A673 (cell line): ENCODE measurements around the gene CMTM3. TPM values are rescaled to one million over a fixed set of nuclear protein-coding genes. Genes with fewer than 3 reads are reported as not detected.
A peak's percentile ranks its signal among the peaks of the same experiment; 100 is the strongest.

Experiments
- BruUV-seq: library from RNA; stranded (reverse); fragments of 400-500 nt; replicated peaks from 2 replicates; lab custom pipeline; 2021; lab: Mats Ljungman, UMichigan
- CTCF ChIA-PET: fragments of 300-600 bp; sonication (Branson Sonifier 250); formaldehyde crosslinking; loops from one replicate; lab custom pipeline; 2022; ENCODE audit warnings: antibody characterized with exemption; lab: Charles Lee
- POLR2A ChIA-PET: fragments of 300-600 bp; sonication (Branson Sonifier 250); formaldehyde crosslinking; loops from one replicate; lab custom pipeline; 2022; ENCODE audit warnings: antibody characterized with exemption; ENCODE audit not compliant: low non-redundant PET; lab: Charles Lee
- DNase-seq: peaks from one replicate; pipeline ENCODE4 v3.0.0-alpha.2; 2015; ENCODE audit warnings: low spot score
- H3K27ac ChIP-seq: fragments of 200-600 bp; sonication (generic); 2 replicates; pipeline ENCODE4 v1.5.1; 2016; ENCODE audit warnings: mixed run types, low read depth, mild to moderate bottlenecking, mixed read lengths, antibody characterized with exemption, low read length; ENCODE audit not compliant: poor library complexity, severe bottlenecking
- H3K27me3 ChIP-seq: fragments of 200-600 bp; sonication (generic); replicated peaks from 2 replicates; pipeline ENCODE4 v1.6.1; 2017; ENCODE audit warnings: mixed run types, low read depth, mild to moderate bottlenecking, mixed read lengths, antibody characterized with exemption, low read length; ENCODE audit not compliant: insufficient read depth, poor library complexity
- H3K36me3 ChIP-seq: fragments of 200-600 bp; sonication (generic); 2 replicates; pipeline ENCODE4 v1.6.1; 2016; ENCODE audit warnings: mixed run types, mild to moderate bottlenecking, mixed read lengths, antibody characterized with exemption, low read length; ENCODE audit not compliant: insufficient read depth, poor library complexity, severe bottlenecking
- H3K4me1 ChIP-seq: fragments of 200-600 bp; sonication (generic); 2 replicates; pipeline ENCODE4 v1.6.1; 2017; ENCODE audit warnings: mixed run types, mild to moderate bottlenecking, mixed read lengths, antibody characterized with exemption, low read length; ENCODE audit not compliant: insufficient read depth, poor library complexity, severe bottlenecking
- H3K4me3 ChIP-seq: fragments of 200-600 bp; sonication (generic); 2 replicates; pipeline ENCODE4 v1.5.1; 2016; ENCODE audit warnings: low read depth, mixed run types, mild to moderate bottlenecking, mixed read lengths, low read length; ENCODE audit not compliant: poor library complexity, severe bottlenecking
- H3K9me3 ChIP-seq: fragments of 200-600 bp; sonication (generic); 2 replicates; pipeline ENCODE4 v1.6.1; 2016; ENCODE audit warnings: mixed run types, low read depth, mild to moderate bottlenecking, mixed read lengths, antibody characterized with exemption, low read length; ENCODE audit not compliant: poor library complexity, severe bottlenecking
- EZH2 ChIP-seq: fragments of 200-600 bp; sonication (generic); IDR thresholded peaks from 2 replicates; pipeline ENCODE4 v1.6.1; 2017; ENCODE audit warnings: borderline replicate concordance, low read depth, mild to moderate bottlenecking, mixed read lengths, antibody characterized with exemption, low read length; ENCODE audit not compliant: poor library complexity, severe bottlenecking
- intact Hi-C: fragments of 100-400 bp; cut with micrococcal nuclease; formaldehyde crosslinking; loops from one replicate; pipeline ENCODE4 v1.10.0; 2022; ENCODE audit not compliant: unreplicated experiment
- total RNA-seq: library from RNA; stranded (reverse); gene quantifications from 2 replicates; pipeline ENCODE4 v1.2.3, GENCODE V29; 2021
- TF ChIP-seq, protein P1 (sequence below): fragments of 300-800, 200-600 bp; sonication (generic); conservative IDR thresholded peaks from 2 replicates; pipeline ENCODE4 v1.5.1; 2017; ENCODE audit warnings: low read depth, mild to moderate bottlenecking, antibody characterized with exemption, low read length, moderate library complexity, mixed read lengths

Gene CMTM3
- total RNA-seq, 1 experiment from 2014 or later: 25.5 TPM

DNA sequence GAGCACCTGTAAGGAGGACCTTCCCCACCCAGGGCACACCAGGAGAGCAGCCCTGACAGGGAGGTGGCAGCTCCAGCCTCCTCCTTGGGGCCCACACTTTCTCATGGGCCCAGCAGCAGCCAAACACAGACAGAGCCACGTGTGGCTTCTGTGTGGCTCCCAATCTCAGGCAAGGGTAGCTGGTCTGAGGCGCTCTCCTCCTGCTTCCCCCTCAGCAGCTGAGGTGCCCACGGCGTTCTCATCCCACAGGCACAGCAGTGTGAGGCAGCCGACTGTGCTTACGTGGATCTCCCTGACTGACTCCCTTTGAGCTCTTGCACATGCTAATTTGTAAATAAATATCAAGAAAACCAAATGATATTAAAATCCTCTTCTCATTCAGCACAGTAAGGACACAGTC, 30.9 kb downstream of the CMTM3 start:
- no peak for TF ChIP-seq EZH2
- TF ChIP-seq, protein P1, sequence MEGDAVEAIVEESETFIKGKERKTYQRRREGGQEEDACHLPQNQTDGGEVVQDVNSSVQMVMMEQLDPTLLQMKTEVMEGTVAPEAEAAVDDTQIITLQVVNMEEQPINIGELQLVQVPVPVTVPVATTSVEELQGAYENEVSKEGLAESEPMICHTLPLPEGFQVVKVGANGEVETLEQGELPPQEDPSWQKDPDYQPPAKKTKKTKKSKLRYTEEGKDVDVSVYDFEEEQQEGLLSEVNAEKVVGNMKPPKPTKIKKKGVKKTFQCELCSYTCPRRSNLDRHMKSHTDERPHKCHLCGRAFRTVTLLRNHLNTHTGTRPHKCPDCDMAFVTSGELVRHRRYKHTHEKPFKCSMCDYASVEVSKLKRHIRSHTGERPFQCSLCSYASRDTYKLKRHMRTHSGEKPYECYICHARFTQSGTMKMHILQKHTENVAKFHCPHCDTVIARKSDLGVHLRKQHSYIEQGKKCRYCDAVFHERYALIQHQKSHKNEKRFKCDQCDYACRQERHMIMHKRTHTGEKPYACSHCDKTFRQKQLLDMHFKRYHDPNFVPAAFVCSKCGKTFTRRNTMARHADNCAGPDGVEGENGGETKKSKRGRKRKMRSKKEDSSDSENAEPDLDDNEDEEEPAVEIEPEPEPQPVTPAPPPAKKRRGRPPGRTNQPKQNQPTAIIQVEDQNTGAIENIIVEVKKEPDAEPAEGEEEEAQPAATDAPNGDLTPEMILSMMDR: no peak
- H3K27ac ChIP-seq: peak overlapping the region; percentile 30
- BruUV-seq: no TSS peak
- H3K4me1 ChIP-seq: no peaks in the 10 kb centered on the region
- H3K36me3 ChIP-seq: no peaks in the 10 kb centered on the region
- no peaks in the 10 kb centered on the region for H3K9me3 ChIP-seq
- intact Hi-C loops: no loop called here
- no peaks in the 10 kb centered on the region for H3K27me3 ChIP-seq
- H3K4me3 ChIP-seq: no peak overlapping the region
- DNase-seq: no peak
- ChIA-PET CTCF (no interaction called here), POLR2A (no interaction called here)

GRCh38 chr16:66636199-66636598, 31.7 kb downstream of the CMTM3 start:
- H3K36me3 ChIP-seq: no peaks in the 10 kb centered on the region
- no peaks in the 10 kb centered on the region for H3K27me3 ChIP-seq
- no peak overlapping the region for H3K4me3 ChIP-seq
- no peak for TF ChIP-seq EZH2
- TF ChIP-seq, protein P1: no peak
- BruUV-seq: no TSS peak
- DNase-seq: no peak
- intact Hi-C loops: no loop called here
- no peaks in the 10 kb centered on the region for H3K9me3 ChIP-seq
- no peak overlapping the region for H3K27ac ChIP-seq
- no peaks in the 10 kb centered on the region for H3K4me1 ChIP-seq
- POLR2A ChIA-PET: no interaction called here
- CTCF ChIA-PET: no interaction called here

GRCh38 chr16:66637806-66638205, 33.3 kb downstream of the CMTM3 start:
- DNase-seq: no peak
- Histone ChIP-seq H3K4me3 (no peak overlapping the region), H3K27ac (no peak overlapping the region), H3K9me3 (no peaks in the 10 kb centered on the region), H3K4me1 (no peaks in the 10 kb centered on the region), H3K27me3 (no peaks in the 10 kb centered on the region), H3K36me3 (no peaks in the 10 kb centered on the region)
- ChIA-PET POLR2A (no interaction called here), CTCF (interaction anchor here (0.5 kb wide), 1 partner anchor 100 kb away, joined by 3 read pairs; no protein-coding TSS in a partner anchor)
- no TSS peak for BruUV-seq
- TF ChIP-seq, protein P1: no peak
- TF ChIP-seq EZH2: no peak
- intact Hi-C loops: no loop called here
